Activated CD4-positive, alpha-beta T cell treated with anti-CD3 and anti-CD28 coated beads, Interleukin-2, Interleukin-6, amounts not matched to agents 100 ng/mL and 50 ng/mL, durations not matched to agents 16 hours and 8 hours (primary cell): ENCODE results near the gene PYROXD2.
"Not testable (repeated sequence)": the region's sequence is repeated elsewhere in the genome, so short reads cannot be mapped to it uniquely, and the experiment has no call there.

Experiments used
- DNase-seq: peaks from one replicate; pipeline ENCODE4 v3.0.0-alpha.2; 2020

PYROXD2 gene

DNA sequence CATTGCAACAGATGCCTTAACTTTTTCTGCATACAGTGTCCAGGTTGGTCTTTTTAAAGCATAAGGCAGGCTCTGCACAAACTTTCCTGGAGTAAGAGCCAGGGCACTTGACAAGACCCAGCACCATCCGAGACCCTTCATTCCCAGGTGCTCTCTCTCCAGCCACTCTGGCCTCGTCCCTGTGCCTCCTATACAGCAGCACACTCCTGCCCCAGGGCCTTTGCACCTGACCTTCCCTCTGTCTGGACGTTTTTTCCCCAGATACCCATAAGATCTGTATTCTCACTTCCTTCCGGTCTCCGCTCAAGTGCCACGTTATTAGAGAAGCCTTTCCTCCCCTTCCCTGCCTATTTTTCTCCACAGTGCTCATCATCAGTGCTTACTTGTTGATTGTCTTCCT lies 25.6 kb downstream of the PYROXD2 start:
- no peak for DNase-seq

DNA sequence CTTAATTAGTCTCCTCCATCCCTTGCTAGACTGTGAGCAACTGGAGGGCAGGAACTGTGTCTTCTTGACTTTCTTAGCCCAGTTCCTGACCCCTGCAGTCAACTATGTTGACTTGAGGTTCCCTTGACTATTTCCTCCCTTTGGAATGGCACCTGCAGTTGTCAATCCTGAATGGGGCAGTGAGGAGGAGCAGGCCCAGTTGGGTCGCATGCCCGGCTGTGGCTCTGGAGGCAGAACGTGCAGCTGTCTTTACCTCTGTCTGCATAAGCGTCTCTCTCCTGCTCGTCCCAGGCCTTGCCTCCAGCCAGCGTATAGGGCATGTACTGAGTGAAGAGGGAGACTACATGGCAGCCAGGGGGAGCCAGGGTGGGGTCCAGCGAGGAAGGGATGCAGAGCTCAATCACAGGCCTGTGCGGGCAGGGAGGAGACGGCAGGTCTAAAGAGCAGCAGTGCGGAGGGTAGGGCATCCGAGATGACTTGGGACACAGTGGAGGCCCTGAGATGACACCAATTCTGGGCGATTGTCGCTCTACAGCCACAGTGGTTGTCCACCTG lies 26.8 kb downstream of the PYROXD2 start:
- no peak for DNase-seq

DNA sequence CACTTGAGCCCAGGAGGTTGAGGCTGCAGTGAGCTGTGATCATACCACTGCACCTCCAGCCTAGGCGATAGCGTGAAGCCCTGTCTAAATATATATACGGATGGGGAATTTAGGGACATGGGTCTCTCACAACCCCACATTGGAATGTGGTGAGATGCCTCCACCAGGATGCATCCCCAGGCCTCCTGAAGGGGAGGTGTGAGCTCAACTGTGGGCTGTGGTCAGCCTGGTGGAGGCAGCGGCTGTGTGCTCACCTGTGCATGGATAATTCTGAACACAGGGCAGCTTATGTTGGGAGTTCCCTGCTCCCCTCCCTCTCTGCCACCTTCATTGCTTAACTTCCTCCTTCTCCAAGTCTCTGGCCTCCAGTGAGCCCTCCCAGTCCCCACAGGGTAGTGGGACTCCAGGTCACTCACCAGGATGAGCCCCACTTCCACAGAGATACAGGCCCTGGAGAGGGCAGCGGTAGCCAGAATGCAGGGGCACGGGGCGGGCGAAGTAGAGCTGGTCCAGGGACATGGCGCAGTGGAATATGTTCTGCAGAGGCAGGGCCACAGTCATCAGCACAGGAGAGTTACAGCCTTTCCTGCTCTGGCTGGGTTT lies 30.4 kb downstream of the PYROXD2 start:
- DNase-seq: no peak

DNA sequence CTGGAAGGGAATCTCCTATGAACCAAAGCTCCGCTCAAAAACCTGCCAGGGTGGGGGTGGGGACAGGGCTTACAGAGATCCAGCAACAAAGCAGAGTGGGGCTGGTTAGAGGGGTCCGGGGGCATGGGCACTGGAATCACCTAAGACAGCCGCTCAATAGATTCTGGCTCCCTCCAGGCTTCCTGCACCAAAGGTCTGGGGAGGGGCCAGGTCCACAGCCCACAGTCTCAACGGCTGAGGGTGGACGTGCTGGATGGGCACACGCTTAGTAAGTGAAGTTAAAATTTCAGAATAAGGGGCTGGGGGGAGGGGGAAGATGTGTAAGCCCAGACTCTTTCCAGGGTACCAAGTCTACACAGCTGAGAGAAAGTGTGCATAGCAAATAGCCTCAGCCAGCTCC lies 31.1 kb downstream of the PYROXD2 start:
- no peak for DNase-seq

DNA sequence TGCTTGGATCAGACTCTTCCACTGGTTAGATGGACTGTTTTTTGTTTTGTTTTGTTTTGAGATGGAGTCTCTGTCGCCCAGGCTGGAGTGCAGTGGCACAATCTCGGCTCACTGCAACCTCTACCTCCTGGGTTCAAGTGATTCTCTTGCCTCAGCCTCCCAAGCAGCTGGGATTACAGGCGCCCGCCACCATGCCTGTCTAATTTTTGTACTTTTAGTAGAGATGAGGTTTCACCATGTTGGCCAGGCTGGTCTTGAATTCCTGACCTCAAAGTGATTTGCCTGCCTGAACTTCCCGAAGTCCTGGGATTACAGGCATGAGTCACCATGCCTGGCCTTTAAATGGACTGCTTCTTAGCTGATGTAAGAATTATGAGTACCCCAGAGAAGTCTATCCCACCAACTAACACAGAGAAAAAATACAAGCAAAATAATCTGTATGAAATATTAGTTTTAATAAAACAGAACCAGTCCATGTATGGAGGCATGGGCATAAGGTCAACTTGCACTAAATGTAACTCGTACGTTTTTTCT lies 31.8 kb downstream of the PYROXD2 start:
- not testable (repeated sequence) for DNase-seq

DNA sequence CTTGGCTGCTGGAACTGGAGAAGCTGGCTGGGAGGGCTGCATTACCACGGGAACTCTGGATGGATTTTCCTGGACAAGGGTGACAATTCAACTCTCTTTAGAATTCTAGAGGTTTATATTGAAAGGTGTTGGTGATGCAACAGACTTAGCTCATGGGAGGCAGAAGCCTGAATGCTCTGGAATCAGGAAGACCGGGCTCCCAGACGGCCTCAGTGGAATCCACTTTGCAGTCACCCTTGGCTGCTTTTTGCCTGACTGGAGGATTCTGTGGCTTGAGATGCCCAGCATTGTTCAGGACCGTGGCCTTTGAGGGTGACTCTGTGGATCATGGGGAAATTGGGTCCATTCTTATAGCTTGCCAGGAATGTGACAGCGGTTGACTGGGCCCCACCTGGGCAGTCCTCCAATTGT lies 32.3 kb downstream of the PYROXD2 start:
- no peak for DNase-seq

DNA sequence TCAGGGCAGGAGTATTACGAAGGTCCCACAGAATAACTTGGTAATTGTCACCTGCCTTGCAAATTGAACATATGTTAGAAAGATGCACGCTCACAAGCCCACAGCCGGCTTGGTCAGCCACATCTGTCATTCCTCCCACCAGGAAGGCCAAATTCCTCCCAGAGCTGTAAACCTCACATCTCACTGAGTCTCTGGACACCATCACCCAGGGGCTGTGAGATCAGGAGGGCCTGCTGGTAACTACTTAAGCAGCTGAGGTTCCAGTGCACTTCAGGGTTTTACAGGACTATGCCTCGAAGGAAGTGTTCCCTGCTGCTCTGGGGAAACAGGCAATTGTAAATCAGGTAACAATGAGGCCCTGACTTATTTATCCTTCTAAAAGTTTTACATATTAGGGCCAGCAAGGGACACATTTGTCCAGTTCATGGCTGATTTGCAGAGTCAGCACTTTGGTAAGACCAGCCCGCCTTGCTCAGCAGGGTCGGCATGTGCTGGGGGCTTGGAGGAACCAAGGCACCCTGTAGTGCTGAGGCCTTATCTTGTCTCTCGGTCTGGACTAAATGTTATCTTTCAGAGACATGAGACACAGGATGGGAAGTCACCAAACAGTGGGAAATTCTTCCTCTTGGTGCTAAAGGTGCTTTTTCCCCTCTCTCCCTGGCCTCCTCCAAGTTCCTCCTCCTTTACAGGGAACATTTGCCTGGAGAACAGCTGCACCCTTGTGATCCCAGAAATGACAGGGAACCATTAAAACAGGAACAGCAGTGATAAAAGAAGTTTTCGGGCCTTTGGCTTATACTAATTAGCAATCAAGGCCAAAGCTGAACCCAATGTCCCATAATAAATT lies 34.3 kb downstream of the PYROXD2 start:
- DNase-seq: no peak

DNA sequence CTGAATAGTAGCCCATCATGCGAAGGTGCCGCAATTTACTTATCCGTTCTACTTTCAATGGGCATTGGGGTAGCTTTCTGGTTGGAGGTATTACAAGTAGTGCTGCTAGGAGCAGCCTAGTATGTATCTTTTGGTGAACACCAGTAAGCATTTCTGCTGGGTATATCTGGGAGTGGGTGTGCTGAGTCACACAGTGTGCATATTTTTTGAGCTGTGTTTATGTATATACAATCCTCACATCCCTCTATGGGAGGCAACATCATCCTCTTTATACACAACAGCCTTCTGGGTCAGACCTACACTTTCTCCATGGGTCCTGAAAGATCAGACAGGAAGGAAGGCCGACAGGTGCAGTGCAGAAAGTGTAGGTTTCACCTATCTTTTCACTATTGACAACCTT lies 36.3 kb downstream of the PYROXD2 start:
- DNase-seq: no peak

DNA sequence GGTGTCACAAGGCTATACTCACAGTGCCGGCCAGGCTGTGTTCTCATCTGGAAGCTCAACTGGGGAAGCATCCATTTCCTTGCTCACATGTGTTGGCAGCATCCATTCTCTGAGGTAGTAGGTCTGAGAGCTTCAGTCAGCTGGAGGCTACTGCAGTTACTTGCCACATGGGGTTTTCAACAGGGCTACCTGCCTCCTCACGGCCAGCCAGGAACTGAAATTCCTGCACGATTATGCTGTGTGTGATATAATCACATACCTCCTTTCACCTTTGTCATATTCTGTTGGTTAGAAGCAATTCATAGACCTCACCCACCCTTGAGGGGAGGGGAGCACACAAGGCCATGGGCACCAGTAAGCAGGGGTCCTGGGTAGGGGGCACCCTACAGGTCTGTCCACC lies 37.4 kb downstream of the PYROXD2 start:
- no peak for DNase-seq

DNA sequence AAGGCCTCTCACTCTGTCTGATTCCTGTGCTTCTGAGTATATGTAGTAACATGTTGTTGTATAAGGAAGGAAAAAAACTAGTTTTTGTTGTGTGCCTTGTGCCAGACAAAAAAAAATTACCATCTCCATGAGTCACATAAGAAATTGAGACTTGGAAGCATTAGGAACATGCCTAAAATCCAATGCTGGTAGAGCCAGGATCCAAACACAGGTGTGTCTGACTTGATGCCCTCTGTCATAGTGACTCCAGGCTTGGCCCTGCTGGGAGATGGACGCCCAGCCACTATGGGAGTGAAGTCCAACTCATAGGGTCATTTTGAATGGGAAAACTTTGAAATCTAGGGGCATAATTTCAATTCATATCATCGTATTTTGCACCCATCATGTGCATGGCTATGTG lies 38.0 kb downstream of the PYROXD2 start:
- no peak for DNase-seq

DNA sequence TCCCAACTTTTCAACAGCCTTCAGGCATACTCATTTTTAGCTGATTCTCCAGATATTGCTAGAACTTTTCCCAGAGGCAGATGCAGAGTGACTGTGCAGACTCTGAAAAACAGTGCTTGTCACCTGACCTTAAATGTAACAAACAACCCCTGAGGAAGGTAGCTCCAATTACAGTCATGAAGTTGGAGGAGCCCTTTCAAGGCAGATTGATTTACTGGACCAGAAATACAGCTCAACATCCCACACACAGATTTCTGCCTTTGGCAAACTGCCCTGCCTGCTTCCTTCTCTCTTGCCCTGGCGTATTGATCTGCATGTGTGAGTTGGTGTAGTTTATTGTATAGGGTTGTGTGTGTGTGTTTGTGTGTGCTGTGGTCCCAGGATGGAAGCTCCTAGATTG lies 38.5 kb downstream of the PYROXD2 start:
- DNase-seq: no peak

DNA sequence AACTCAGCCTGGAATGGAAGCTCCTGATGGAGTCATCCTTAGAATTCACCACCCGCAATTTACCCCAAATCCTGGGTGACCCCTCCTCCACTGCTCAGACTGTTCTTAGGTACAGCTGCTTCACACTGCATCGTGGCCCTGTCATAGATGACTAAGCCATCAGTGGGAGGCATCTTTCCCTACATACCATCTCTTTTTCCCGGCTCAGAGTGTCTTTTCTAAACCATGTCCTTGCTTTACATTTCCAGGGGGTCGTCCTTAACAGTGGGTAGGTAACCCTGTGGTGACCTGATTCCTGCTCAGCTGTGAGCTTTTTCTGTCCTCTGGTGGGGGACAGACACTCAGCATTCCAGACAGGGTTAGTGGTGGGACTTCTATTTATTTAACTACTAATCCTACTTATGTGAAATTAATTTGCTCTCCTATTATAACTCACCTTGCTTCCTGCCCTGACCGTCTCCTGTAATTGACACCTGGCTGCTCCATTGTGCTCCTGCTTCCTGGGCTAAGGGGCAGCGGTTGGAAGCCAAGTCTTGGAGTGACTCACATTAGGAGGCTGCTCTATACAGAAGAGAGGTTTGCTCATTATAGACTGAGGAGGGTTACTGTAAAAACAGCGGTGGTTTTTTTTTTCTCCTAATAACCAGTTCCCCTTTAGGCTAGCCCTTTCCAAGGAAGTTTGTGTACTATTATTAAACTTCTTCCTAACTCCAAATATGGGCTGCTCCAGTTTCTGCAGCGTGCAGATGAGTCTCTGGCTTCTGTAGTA lies 40.6 kb downstream of the PYROXD2 start:
- DNase-seq: no peak

DNA sequence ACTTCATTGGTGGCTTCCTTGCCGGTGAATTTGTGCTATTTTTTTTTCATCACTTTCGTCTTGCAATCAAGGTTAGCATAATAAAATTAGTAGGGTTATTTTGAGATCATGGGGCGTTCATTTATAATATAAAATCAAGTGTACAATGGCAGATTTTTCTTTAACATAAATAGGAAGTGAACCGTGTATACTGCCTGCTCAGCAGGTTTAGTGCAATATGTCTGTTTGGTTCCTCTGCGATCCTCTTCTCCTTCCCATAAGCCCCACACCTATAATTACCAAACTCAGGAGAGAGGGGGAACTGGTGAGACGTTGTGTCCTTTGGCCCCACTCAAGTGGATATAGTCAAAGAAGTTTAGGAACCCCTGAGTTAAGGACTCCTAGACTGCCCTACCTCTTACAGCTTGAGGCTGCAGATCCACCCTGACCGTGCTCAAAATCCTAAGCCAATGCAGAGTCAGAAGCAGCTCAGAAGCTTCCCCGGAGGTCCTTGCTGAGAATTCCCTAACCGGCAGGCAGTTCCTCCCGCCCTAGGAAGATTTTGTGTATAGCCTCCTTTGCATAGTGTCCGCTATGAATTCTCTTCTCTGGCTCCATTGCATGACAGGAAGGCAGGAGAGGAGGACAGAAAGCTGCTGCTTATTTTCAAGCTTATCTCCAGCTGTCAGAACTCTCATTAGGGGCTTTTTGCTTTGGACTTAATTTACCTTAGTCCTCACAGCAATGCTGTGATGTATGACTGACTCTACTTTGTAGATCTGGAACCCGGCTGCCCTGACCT lies 41.5 kb downstream of the PYROXD2 start:
- no peak for DNase-seq

DNA sequence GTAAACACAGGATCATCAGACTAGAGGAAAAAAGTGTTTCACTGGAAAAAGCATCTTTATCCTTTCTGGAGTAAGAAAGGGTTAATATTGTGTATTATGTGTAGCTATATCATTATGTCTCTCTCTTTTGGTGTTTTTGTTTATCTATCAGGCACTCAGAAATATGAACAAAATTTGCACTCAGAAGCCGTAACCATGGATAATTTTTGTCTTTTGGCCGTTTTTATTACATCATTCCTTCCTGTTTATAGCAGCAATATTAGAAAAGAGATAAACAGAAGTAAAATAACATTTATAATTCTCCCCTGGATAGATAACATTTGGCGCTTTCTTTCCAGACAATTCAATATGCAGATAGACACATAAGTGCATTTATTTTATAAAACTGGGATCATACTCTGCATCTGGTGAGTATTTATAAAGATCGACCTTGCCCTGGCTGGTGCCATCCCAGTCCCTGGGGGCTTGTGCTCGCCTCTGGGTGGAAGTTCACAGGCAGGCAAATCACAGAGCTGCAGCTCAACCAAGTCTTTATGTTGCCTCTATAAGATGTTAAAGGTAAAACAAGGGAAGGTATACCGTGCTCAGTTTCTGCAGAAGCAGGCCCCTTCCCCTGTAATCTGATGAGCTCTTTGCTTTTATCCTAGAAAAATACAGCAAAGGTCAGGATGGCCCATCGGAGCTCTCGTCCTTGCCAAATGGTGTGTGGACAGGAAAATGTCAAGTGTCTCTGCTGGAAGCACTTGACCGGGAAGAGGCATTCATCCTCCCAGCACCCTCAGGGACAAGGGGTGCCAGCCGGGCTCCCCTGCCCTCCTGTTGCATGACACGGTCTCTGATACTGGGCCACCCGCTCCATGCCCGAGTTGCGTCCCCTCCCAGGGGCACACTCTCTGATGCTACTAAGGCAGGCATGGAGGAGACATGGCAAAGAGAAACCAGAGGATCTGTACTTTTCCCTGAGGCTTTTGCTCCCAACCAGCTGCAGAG lies 43.9 kb downstream of the PYROXD2 start:
- DNase-seq: no peak

DNA sequence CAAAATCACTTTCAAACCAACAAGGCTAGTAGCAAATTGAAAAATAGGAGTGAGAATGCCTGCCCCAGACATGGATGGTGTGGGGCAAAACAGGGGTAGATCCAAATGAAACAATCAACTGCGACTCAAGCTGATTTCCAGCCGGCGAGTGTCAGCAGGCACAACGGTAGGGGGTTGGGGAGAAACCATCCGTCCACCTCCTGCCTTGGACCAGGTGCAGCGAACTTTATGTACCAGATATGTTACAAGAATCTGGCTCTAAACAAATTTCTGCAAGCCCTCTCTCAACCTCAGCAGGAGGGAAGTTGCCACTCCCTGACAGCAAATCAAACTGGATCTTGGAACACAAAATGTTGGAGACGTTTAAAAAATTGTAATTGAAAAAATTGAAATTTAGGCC lies 45.2 kb downstream of the PYROXD2 start:
- no peak for DNase-seq

DNA sequence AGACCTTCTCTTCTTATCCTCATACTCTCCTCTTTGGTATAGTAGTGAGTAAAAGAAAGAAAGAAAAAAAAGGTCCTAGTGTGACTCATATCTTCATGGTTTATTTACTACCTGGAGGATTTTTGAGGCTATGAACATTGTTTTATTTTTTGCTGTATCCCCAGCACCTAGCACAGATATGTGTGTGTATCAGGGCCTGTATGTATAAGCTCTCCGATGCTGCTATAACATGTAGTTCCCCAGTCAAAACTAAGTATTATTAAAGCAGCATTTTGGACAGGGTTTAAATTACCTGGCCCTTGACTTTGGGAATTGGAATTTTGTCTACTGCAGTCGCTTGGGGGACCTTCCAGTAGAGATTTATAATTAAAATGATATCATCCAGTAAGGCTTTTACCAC lies 46.3 kb downstream of the PYROXD2 start:
- DNase-seq: no peak

DNA sequence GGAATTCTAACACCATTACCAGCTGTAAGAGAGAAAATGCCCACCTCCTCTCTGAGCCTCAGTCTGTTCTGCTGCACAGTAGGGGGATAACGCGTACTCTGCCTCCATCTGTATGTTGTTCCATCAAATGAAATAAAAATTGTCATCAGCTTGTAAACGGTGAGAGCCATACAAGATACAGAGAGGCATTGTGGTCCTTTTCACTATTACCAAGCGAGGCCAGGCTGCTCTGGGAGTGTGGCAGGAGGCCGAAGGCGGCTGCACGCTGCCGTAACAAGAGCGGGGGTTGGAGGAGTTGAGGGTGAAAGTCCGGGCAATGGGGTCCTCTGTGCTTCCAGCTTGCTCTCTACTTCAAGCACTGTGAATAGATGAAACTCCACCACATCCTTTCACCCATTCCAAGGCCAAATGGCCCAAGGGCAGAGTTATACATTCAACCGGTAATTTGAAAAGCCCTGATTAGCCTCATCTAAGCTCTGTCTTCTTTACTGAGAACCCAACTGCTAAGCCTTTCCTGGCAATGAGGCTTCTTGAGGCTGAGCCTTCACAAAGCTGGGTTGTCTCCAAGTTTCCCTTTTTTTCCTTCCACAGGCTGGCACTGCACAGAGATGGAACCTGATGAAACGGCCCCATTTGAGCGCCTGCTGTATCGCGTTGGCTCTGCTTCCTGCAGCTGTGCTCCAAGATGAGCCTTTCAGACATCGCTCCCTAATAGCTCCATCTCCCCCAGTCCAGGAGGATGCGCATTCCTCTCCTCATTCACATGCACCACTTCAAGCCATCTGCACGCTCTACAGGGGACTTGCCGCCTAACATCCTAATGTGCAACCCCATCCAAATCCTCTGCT lies 47.2 kb downstream of the PYROXD2 start:
- DNase-seq: no peak

DNA sequence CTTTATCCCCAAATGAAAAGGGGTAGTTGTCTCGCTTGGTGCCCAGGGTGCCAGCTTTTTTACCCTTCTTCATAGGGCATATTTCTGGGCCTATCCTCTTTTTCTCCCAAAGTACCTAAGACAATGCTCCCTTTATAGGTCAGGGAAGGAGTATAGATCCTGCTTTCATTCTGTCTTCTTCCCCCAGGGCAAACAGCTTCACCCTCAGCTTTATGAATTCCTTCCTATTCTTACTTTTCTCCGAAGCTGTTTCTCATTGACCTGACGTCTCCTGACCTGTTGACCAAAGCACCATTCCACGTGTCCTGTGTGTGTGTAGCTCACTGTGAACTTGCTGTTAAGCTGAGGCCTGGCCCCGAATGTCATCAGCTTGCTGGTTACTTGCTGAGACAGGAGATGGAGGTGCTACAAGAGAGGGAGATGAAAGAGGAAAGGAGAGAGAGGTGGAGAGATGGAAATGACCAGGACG lies 48.9 kb downstream of the PYROXD2 start:
- DNase-seq: no peak

DNA sequence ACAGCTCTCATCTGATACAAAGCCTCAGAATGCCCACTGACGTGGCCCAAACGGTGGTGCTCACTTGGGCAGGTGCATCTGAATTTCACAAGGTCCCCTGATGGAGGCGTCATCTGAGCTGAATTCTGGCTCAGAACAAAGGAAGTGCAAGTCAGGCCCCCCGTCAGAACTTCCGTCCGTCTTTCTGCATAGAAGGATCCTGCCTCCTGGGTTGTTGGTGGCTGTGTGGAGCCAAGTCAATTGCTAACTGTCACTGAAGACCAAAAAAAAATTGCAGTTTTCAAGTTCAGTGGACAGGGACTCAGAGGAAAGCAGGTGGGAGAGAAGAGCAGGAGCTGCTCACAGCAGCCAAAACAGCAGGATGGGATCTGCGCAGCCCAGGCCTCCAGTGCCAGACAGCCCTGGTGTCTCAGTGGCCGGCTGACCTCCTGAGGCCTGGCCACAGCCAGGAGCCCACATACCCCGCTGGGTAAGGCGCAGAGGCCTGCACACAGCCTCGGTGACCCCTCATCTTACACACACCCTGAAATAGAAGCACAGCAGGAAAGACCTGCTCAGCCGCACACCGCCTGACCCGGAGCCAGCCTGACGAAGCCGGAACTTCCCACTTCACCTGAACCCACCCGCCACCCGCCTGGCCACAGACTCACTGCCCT lies 49.4 kb downstream of the PYROXD2 start:
- DNase-seq: no peak
